Ishikawa (cell line): ENCODE results near the gene CHN1.

ENCODE experiments used
- CEBPB ChIP-seq: IDR thresholded peaks from 2 replicates; pipeline ENCODE4 v1.6.1; 2012
- CREB1 ChIP-seq: IDR thresholded peaks from 2 replicates; pipeline ENCODE4 v1.6.1; 2012; ENCODE audit warnings: low read depth
- EGR1 ChIP-seq: IDR thresholded peaks from 2 replicates; pipeline ENCODE4 v1.6.1; 2012
- EP300 ChIP-seq: IDR thresholded peaks from 2 replicates; pipeline ENCODE4 v1.6.1; 2012; ENCODE audit warnings: borderline replicate concordance
- FOXM1 ChIP-seq: IDR thresholded peaks from 2 replicates; pipeline ENCODE4 v1.6.1; 2012; ENCODE audit warnings: low read depth, borderline replicate concordance
- MAX ChIP-seq: IDR thresholded peaks from 2 replicates; pipeline ENCODE4 v1.6.1; 2012
- NFIC ChIP-seq: IDR thresholded peaks from 2 replicates; pipeline ENCODE4 v1.6.1; 2012
- RAD21 ChIP-seq: IDR thresholded peaks from 2 replicates; pipeline ENCODE4 v1.6.1; 2012; ENCODE audit warnings: low read depth
- REST ChIP-seq: IDR thresholded peaks from 2 replicates; pipeline ENCODE4 v1.6.1; 2012; ENCODE audit warnings: low read depth, mild to moderate bottlenecking
- TAF1 ChIP-seq: IDR thresholded peaks from 2 replicates; pipeline ENCODE4 v1.6.1; 2012; ENCODE audit warnings: low read depth, mild to moderate bottlenecking
- TCF12 ChIP-seq: IDR thresholded peaks from 2 replicates; pipeline ENCODE4 v1.6.1; 2012; ENCODE audit warnings: low read depth
- TEAD4 ChIP-seq: IDR thresholded peaks from 2 replicates; pipeline ENCODE4 v1.6.1; 2012
- USF1 ChIP-seq: IDR thresholded peaks from 2 replicates; pipeline ENCODE4 v1.6.1; 2012
- YY1 ChIP-seq: IDR thresholded peaks from 2 replicates; pipeline ENCODE4 v1.6.1; 2012; ENCODE audit warnings: low read depth
- ZBTB7A ChIP-seq: IDR thresholded peaks from 2 replicates; pipeline ENCODE4 v1.6.1; 2012; ENCODE audit warnings: low read depth

The CHN1 gene

GRCh38 chr2:174892546-174892945, 112.6 kb downstream of the CHN1 start:
- TF ChIP-seq REST (no peak), CEBPB (no peak), USF1 (no peak), NFIC (no peak), ZBTB7A (no peak), MAX (no peak), RAD21 (no peak), FOXM1 (no peak), EP300 (no peak), TAF1 (no peak), TCF12 (no peak), TEAD4 (no peak), EGR1 (no peak), CREB1 (no peak), YY1 (no peak)

GRCh38 chr2:174888646-174889271, 116.4 kb downstream of the CHN1 start:
- TF ChIP-seq TEAD4: no peak
- no peak for TF ChIP-seq TCF12
- TF ChIP-seq YY1: no peak
- TF ChIP-seq EGR1: no peak
- no peak for TF ChIP-seq MAX
- TF ChIP-seq EP300: no peak

GRCh38 chr2:174888146-174888545, 117.0 kb downstream of the CHN1 start:
- TF ChIP-seq EGR1 (no peak), TEAD4 (no peak), CEBPB (no peak), TAF1 (no peak), MAX (no peak), FOXM1 (no peak), NFIC (no peak), YY1 (no peak), USF1 (no peak), RAD21 (no peak), ZBTB7A (no peak), EP300 (no peak), CREB1 (no peak)

- no peak for TF ChIP-seq TEAD4
- no peak for TF ChIP-seq YY1
- no peak for TF ChIP-seq USF1
- no peak for TF ChIP-seq MAX
- no peak for TF ChIP-seq RAD21
- TF ChIP-seq FOXM1: no peak
- no peak for TF ChIP-seq EP300
- TF ChIP-seq CEBPB: no peak
Observed at GRCh38 chr2:174882416-174882815, 122.8 kb downstream of the CHN1 start.

GRCh38 chr2:174881678-174882077, 123.5 kb downstream of the CHN1 start:
- TF ChIP-seq USF1 (no peak), FOXM1 (no peak), YY1 (no peak)

- TF ChIP-seq TAF1: no peak
- TF ChIP-seq RAD21: no peak
- peak; percentile 60 for TF ChIP-seq NFIC
Observed at GRCh38 chr2:174878537-174879147, 126.5 kb downstream of the CHN1 start.

- TF ChIP-seq ZBTB7A: no peak
- TF ChIP-seq CREB1: no peak
- no peak for TF ChIP-seq TEAD4
Observed at GRCh38 chr2:174877751-174878150, 127.4 kb downstream of the CHN1 start.
